Measurements from ENCODE around the gene IVL.

The IVL gene

GRCh38 chr1:152946248-152946647 lies 37.9 kb downstream of the IVL start:
- FAIRE-seq = no peak
- no peak for DNase-seq (ENCODE audit: low spot score)

- DNase-seq (ENCODE audit: low spot score) (no peak), FAIRE-seq (no peak)
Measured at GRCh38 chr1:152946651-152947256, 38.4 kb downstream of the IVL start, which contains the start of gene SPRR5. TSS of gene SPRR5 (plus strand) at chr1:152947206. CDS start at chr1:152948555, 1,349 bp downstream.

- FAIRE-seq = no peak
- no peak for DNase-seq (ENCODE audit: low spot score)
Measured at GRCh38 chr1:152951711-152952110, 43.4 kb downstream of the IVL start.

GRCh38 chr1:152953761-152954160 lies 45.4 kb downstream of the IVL start:
- DNase-seq (ENCODE audit: low spot score) = no peak
- no peak for FAIRE-seq

GRCh38 chr1:152954436-152954835 lies 46.1 kb downstream of the IVL start:
- FAIRE-seq (no peak), DNase-seq (ENCODE audit: low spot score) (peak; percentile 54)

GRCh38 chr1:152957561-152957960 lies 49.2 kb downstream of the IVL start:
- no peak for FAIRE-seq
- no peak for DNase-seq (ENCODE audit: low spot score)

- DNase-seq (ENCODE audit: low spot score) (no peak), FAIRE-seq (no peak)
Measured at GRCh38 chr1:152959273-152959672, 50.9 kb downstream of the IVL start.

- DNase-seq (ENCODE audit: low spot score) (no peak), FAIRE-seq (no peak)
Measured at GRCh38 chr1:152959801-152960451, 51.6 kb downstream of the IVL start.

- no peak for FAIRE-seq
Measured at GRCh38 chr1:152960452-152961044, 52.2 kb downstream of the IVL start.

More at GRCh38 chr1:152960452-152961044, 52.2 kb downstream of the IVL start:
- DNase-seq (ENCODE audit: low spot score) = no peak

Measured in urothelium cell line (cell line).